ENCODE results near the gene AGBL4.

- TF ChIP-seq CTCF (IDR thresholded peaks at IDR 0.05) (no peak), POLR2A (IDR thresholded peaks at IDR 0.05) (no peak)
Observed at GRCh38 chr1:49356594-49356993, 667.2 kb downstream of the AGBL4 start.
